Stimulated activated memory B cell treated with anti-CD40 and anti-IgM and Interleukin-4, amounts not matched to agents 10 μg/mL and 1 μg/mL and 100 μg/mL, for 72 hours (primary cell): ENCODE measurements around the gene RAB17.
A peak's percentile ranks its signal among the peaks of the same experiment; 100 is the strongest.

ENCODE experiments used
- ATAC-seq: fragments of 150-1000 bp; cut with Tn5 transposase; 2 replicates; pipeline ENCODE4 v1.10.0; 2021
- H3K27ac Mint-ChIP-seq: one replicate; pipeline ENCODE4 v1.8.0; 2022; ENCODE audit warnings: mild to moderate bottlenecking, mixed read lengths
- H3K27me3 Mint-ChIP-seq: one replicate; pipeline ENCODE4 v1.8.0; 2022; ENCODE audit warnings: mixed read lengths
- H3K36me3 Mint-ChIP-seq: one replicate; pipeline ENCODE4 v1.8.0; 2022; ENCODE audit warnings: mixed read lengths
- H3K4me1 Mint-ChIP-seq: one replicate; pipeline ENCODE4 v1.8.0; 2022; ENCODE audit warnings: mixed read lengths
- H3K4me3 Mint-ChIP-seq: one replicate; pipeline ENCODE4 v1.8.0; 2022; ENCODE audit warnings: mild to moderate bottlenecking, moderate library complexity, mixed read lengths
- H3K9me3 Mint-ChIP-seq: one replicate; pipeline ENCODE4 v1.8.0; 2022; ENCODE audit warnings: mixed read lengths

RAB17 gene

DNA sequence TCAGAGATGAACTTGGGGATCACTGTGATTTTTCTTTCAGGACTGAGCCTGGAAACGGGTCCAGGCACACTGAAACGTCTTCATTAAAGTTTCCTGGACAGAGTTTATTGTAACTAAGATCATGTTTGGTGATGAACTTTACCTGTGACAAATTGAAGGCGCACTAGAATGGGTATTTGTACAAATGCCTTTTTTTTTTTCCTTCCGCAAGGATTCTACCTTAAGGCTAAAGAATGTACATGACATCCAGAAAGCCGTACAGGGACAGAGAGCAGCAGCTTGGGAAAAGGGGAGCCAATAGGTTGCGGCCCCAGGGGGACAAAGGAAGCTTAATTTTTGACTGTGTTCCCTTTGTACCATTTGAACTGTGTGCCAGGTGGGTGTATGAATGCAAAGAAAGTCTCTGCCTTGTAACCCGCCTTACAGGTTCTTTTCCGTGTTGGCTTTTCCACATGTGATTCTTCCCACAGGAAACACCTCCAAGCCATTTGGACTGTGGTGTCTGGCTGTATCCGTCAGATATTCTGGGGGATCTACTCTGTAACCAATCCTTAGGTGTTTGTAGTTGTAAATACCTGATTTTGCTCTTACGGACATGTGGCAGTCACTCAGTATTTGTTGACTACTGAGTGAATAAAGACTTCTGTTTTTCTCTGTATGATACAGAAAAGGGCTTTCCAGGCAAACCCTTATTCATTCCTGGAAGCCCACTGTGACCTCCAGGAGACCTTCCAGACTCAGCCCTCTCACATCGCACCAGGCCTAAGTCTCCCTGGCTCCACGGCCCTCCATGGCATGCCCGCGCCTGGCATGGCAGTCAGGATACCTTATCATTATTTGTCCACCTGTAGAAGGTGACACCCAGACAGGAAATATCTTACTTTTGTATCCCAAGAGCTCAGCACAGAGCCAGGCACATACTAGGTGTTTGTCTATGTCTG lies 38.0 kb upstream of the RAB17 start:
- Mint-ChIP-seq H3K4me1 (peaks cover 31% of the 10 kb centered on the region), H3K36me3 (peaks cover 6% of the 10 kb centered on the region), H3K27ac (no peak overlapping the region), H3K4me3 (peak overlapping the region; percentile 73), H3K27me3 (peaks cover 61% of the 10 kb centered on the region), H3K9me3 (no peaks in the 10 kb centered on the region)
- ATAC-seq = no peak

DNA sequence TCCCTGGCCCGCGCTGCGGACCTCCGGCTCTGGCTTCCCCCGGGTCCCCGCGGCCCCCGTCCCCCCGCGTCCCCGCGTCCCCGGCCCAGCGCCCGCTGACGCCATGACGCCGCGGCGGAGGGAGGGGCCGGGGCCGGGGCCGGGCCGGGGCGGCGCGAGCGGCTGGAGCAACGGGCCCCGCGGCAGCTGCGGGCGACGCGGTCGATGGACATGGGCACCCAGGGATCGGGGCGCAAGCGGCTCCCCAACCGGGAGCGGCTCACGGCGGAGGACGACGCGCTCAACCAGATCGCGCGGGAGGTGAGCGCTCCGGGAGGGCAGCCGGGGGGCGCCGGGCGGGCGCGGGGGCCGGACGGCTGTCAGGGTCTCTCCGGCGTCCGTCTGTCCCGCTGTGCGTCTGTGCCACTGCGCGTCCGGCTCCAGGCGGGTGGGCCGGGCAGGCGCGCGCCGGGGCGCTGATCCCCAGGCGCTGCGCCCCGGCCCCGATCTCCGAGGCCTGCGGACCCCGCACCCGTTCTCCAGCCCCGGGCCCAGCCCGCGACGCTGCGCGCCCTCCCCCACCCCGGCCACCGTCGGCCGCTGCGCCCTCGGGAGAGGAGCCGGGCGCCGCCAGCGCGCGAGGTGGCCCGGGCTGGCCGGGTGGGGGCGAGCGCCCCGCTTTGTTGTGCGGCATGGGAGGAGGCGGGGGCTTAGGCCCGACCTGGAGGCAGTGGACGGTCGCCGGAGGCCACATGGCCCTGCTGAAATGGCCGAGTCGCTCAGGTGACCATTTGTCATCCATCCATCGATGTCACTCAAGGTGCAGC lies 37.1 kb upstream of the RAB17 start, which contains the start of gene LRRFIP1:
Gene LRRFIP1, plus strand, starts transcription at position 147 of the 806 bp plus-strand sequence. Its CDS starts 58 bp downstream, at position 205.
- Mint-ChIP-seq H3K9me3 (no peaks in the 10 kb centered on the region), H3K4me3 (peak within 1 kb of the TSS; percentile 73), H3K27ac (no peak within 1 kb of the TSS), H3K27me3 (peaks cover 56% of the 10 kb centered on the region), H3K36me3 (peaks cover 6% of the 10 kb centered on the region), H3K4me1 (peaks cover 31% of the 10 kb centered on the region)
- peak; percentile 67 for ATAC-seq

DNA sequence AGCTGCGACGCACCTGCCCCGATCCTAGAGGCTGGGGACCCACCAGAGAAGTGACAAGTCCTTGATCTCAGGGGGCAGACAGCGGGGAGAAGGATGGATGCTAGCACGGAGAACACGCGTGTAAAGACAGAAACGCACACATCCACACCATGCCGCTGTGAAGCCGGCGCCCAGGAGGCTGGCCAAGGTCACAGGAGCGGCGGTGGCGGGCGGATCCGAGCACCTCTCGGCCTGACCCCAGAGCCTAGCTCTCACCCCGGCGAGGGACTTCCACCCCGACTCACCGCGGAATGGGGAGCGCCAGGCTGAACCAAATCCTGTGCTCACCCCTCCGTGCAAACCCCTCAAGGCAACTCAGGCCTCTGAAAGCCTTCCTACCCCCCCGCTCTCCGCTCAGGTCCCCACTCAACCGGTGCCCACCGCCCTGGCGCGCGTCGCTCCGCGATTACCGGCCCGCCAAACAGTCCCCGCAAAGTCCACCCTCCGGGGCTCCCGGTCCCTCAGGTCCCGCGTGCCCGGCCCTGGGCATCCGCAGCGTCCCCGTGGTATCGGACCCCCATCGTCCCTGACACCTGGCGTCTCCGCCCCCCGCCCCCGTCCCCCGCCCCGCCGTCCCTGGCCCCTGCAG lies 36.4 kb upstream of the RAB17 start:
- peak; percentile 21 for ATAC-seq
- Mint-ChIP-seq H3K4me3 (peak overlapping the region; percentile 64), H3K27me3 (peaks cover 50% of the 10 kb centered on the region), H3K36me3 (peaks cover 6% of the 10 kb centered on the region), H3K4me1 (peaks cover 31% of the 10 kb centered on the region), H3K27ac (no peak overlapping the region), H3K9me3 (no peaks in the 10 kb centered on the region)

DNA sequence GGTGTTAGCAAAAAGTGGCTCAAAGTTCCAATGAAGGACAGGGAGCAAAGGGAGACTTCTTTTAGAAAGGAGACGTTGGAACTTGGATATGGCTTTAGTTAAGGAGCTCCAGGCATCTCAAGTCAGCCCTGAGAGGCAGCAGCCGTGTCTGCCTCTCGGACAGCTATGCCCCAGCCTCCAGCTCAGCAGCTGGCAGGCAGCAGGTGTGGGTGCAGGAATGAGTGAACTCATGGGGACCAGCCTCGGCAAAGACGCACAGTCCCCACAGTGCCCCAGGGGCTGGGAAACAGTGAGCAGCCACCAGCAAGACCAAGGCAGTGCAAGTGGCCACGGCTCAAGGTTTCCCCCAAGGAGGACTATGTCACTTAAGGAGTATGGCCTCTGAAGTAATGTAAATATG lies 35.2 kb upstream of the RAB17 start:
- peaks cover under 1% of the 10 kb centered on the region for H3K36me3 Mint-ChIP-seq
- H3K9me3 Mint-ChIP-seq = no peaks in the 10 kb centered on the region
- H3K4me3 Mint-ChIP-seq = no peak overlapping the region
- H3K4me1 Mint-ChIP-seq = peaks cover 24% of the 10 kb centered on the region
- ATAC-seq = no peak
- peaks cover 42% of the 10 kb centered on the region for H3K27me3 Mint-ChIP-seq
- H3K27ac Mint-ChIP-seq = no peak overlapping the region

DNA sequence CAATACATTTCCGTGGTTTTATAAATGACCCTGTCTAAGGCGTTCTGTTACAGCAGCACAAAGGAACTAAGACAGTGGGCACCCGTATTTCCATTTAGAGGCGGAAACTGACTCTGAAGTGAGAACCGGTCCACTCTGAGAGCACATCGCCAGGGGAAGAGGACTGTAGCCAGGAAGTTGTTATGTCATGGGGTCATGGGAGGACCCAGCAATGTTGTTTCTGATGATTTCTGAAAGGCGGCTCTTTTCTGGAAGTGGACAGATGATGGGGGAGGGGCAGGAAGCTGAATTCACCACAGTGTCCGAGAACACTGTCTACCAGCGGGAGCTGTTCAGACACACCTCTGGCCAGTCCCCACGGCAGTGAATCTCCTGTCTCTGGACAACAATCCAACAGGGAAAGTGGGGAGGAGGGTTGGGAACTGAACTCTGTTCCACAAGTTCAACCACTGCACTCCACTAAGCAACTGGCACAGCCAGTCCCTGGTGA lies 34.7 kb upstream of the RAB17 start:
- H3K9me3 Mint-ChIP-seq = no peaks in the 10 kb centered on the region
- no peaks in the 10 kb centered on the region for H3K36me3 Mint-ChIP-seq
- H3K4me1 Mint-ChIP-seq = peaks cover 19% of the 10 kb centered on the region
- peaks cover 37% of the 10 kb centered on the region for H3K27me3 Mint-ChIP-seq
- H3K4me3 Mint-ChIP-seq = no peak overlapping the region
- no peak overlapping the region for H3K27ac Mint-ChIP-seq
- ATAC-seq = no peak

DNA sequence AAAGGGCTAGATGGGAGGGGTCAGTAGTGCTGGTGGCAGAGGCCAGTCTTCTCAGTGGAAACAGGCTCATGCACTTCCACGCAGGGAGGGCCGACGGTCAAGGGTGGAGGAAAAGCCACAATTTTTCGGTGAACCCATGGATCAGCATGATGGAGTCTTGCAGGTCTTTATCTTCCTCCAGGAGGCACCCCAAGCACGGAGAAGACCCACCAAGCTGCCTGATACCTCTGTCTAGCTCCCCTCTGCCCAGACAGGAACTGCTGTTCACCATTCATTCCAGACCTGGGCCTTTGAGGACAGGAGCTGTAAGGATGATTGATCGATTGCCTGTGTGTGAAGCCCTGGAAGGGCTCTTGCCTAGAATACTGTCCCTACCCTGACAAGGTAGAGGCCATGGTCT lies 34.0 kb upstream of the RAB17 start:
- H3K27me3 Mint-ChIP-seq = peaks cover 30% of the 10 kb centered on the region
- no peak overlapping the region for H3K27ac Mint-ChIP-seq
- H3K9me3 Mint-ChIP-seq = no peaks in the 10 kb centered on the region
- H3K4me1 Mint-ChIP-seq = peaks cover 12% of the 10 kb centered on the region
- no peaks in the 10 kb centered on the region for H3K36me3 Mint-ChIP-seq
- ATAC-seq = no peak
- no peak overlapping the region for H3K4me3 Mint-ChIP-seq

DNA sequence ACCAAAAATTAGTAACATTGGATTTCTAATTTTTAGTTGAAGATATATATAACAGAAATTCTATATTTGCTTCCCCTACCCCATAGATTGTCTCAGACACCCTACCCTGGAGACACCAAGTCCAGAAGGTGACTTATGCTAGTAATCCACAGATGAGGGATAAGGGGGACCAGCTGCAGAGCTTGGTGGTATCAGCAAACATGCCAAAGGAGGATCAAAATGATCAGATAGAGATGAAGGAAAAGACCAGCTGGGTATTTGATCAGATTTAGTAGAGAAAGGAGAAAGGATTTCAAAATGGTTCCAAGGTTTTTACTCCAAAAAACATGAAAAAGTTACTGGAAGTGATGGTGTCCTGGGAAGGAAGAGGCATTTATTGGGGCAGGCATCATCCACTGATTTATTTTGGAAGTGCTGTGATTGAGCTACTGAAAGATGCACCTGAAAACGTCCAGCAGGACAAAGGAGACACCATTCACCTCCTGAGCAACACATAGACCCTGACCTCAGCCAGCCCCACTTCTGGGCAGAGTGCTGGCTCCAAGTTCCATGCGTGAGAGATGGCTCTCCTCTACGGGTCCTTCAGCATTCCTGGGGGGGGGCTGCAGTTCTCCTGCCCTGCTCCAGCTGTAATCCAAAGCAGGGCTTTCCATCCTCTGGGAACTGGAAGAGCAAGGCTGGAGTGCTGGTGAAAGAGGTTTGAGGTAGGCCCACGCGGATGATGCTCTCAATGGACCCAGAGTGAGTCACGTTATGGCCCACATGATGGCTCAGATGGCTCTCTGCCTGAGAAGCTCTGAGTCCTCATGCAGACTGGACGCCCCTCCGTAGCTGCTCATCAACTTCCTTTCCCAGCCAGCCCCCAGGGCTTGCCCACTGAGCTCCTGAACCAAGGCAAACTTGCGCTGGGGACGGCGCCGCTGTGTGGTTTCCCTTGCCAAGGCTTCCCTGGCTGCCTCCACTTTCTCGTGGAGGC lies 33.2 kb upstream of the RAB17 start:
- Mint-ChIP-seq H3K27me3 (peaks cover 29% of the 10 kb centered on the region), H3K27ac (no peak overlapping the region), H3K36me3 (no peaks in the 10 kb centered on the region), H3K9me3 (no peaks in the 10 kb centered on the region), H3K4me1 (peaks cover 7% of the 10 kb centered on the region), H3K4me3 (no peak overlapping the region)
- ATAC-seq = no peak

DNA sequence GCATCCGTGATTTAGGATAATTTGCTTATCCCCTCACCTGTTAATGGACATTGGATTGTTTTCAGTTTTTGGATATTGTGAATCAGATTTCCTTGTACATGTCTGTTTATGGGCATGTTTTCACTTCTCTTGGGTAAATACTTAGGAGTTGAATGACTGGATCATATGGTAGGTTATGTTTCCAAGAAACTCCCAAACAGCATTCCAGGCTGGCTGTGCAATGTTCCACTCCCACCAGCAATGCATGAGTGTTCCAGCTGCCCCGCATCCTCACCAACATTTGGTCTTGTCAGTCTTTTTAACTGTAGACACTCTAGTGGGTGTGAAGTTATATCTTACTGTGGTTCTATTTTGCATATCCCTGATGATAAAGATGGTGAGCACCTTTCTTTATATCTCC lies 27.9 kb upstream of the RAB17 start:
- H3K36me3 Mint-ChIP-seq = no peaks in the 10 kb centered on the region
- no peak overlapping the region for H3K27ac Mint-ChIP-seq
- no peak overlapping the region for H3K4me3 Mint-ChIP-seq
- ATAC-seq = no peak
- no peaks in the 10 kb centered on the region for H3K9me3 Mint-ChIP-seq
- H3K4me1 Mint-ChIP-seq = peaks cover 19% of the 10 kb centered on the region
- H3K27me3 Mint-ChIP-seq = peaks cover 18% of the 10 kb centered on the region

DNA sequence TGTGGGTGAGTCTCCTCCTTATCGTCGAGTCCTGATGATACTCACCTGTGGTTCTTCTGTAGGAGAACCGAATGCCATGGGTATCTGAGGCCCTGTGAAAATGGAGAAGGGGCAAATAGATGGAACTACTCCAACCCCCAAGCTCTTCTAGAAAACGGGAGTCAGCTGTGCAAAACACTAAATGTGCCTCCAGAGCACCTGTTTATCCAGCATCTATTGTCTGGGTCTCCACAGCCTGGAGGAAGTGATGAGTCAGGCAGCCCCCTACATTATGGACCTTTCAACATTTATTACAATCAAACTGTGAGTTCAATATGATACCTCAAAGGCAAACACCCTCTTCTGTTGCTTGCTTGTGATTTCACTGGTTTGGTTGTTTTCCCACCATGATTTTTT lies 27.1 kb upstream of the RAB17 start:
- Mint-ChIP-seq H3K27ac (no peak overlapping the region), H3K9me3 (no peaks in the 10 kb centered on the region), H3K4me1 (peaks cover 19% of the 10 kb centered on the region), H3K4me3 (no peak overlapping the region), H3K36me3 (no peaks in the 10 kb centered on the region), H3K27me3 (peaks cover 14% of the 10 kb centered on the region)
- no peak for ATAC-seq

DNA sequence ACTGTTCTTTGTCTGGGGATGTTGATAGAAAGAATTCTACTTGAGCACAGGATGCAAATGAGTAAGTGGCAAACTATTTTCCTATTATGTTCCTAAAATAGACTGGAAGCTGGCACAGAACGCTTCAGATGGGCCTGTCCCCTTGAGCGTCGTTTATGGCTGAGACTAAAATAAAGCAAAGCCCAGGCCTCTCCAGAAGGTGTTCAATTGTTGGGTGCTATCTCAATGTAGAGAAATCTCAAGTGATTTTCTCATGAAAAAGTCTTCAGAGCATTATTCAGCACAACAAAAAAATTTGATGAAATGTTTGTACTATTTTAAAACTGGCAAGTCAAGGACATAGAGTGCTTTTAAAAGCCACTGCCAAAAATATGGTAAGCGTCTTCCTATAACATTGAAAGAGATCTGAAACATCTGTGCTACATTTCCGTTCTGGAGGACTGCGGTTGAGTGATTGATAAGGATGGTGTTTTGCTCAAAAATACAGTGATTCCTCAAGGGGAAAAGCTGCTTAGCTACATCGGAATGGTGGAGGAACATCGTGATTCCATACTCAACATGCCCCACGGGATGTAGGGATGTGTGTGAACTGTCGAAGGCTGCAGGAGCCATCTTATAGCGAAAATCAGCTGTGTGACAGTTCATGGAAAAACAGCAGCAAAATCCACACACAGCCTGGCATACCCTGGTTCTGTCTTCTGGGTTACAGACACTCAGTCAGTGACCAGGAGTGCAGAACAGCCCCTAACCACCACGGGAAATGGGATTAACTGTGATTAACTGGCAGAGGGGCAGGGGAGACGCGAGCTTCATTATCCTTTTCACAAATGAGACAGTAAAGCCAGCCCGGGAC lies 26.4 kb upstream of the RAB17 start:
- H3K36me3 Mint-ChIP-seq = no peaks in the 10 kb centered on the region
- no peak overlapping the region for H3K27ac Mint-ChIP-seq
- no peak for ATAC-seq
- H3K4me3 Mint-ChIP-seq = no peak overlapping the region
- peaks cover 19% of the 10 kb centered on the region for H3K4me1 Mint-ChIP-seq
- H3K9me3 Mint-ChIP-seq = no peaks in the 10 kb centered on the region
- peaks cover 14% of the 10 kb centered on the region for H3K27me3 Mint-ChIP-seq

DNA sequence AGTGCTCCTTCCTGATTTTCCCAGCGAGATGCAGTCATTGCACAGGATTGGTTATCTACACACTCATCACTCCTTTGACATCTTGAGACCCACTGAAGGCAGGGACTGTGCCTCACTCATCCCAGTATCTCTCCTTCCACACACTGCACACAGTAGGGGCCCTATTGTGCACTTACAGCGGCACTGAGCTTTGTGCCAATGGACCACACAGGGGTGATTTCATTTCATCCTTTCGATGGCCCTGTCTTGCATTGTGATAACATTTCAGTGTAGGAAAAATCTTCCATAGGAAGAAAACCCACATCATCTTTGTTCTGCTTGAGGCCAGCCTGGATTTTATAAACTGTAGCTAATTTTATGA lies 25.8 kb upstream of the RAB17 start:
- H3K27me3 Mint-ChIP-seq = peaks cover 14% of the 10 kb centered on the region
- ATAC-seq = no peak
- H3K27ac Mint-ChIP-seq = no peak overlapping the region
- no peaks in the 10 kb centered on the region for H3K9me3 Mint-ChIP-seq
- no peak overlapping the region for H3K4me3 Mint-ChIP-seq
- no peaks in the 10 kb centered on the region for H3K36me3 Mint-ChIP-seq
- peaks cover 19% of the 10 kb centered on the region for H3K4me1 Mint-ChIP-seq

DNA sequence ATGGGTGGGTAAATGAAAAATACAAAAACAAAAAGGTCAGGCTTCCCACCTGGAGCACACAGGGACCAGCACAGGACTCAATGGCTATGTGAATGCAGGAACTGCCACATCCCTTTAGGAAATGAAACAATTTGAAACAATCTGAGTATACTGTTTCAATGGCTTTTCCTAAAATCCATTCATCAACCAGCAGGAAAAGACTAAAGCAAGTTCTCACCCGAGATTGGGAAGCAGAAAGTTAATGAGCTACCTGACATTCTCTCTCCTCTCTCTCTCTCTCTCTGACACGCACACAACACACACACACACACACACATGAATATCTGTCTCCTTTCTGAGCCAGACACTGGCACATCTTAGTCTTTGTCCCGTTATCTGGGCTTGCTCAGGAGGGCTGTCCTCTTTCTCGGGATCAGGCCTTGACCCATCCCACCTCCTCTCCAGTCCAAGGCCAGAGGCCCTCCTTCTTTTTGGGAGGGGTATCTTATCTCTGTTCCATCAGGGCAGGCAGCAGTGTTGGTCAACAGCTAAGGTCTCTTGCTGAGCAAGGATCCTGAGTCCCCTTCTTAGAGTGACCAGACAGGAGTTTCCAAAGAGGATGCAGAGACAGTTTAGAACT lies 25.2 kb upstream of the RAB17 start:
- Mint-ChIP-seq H3K4me1 (peaks cover 19% of the 10 kb centered on the region), H3K27me3 (peaks cover 14% of the 10 kb centered on the region), H3K9me3 (no peaks in the 10 kb centered on the region), H3K4me3 (no peak overlapping the region), H3K36me3 (no peaks in the 10 kb centered on the region), H3K27ac (no peak overlapping the region)
- peak; percentile 20 for ATAC-seq

DNA sequence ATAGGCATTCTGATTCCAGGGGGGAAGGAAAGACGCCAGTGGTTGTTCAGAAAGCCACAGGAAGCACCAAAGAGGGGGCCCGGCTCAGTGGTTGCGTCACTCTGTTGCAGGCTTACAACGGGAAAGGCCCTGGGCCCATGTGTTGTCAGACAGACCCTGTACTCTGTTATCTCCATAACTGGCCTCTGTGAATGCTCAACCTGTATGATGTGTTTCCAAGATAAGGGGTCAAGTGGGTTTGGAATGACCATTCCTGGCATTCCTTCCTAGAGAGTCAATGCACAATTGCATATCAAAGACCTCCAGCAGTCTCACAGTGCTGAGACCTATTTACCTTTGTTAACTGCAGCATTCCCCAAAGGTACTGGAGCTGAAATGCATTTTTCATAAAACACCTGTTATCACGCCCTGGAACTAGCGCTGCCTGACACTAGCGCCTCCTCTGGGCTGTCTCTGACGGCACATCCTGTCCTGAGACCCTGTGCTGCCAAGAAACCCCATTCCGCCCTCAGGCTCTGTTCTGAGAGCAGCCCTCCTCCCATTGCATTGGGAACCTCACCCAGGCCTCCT lies 23.7 kb upstream of the RAB17 start:
- H3K27ac Mint-ChIP-seq = no peak overlapping the region
- H3K36me3 Mint-ChIP-seq = no peaks in the 10 kb centered on the region
- H3K9me3 Mint-ChIP-seq = no peaks in the 10 kb centered on the region
- no peak for ATAC-seq
- H3K4me1 Mint-ChIP-seq = peaks cover 19% of the 10 kb centered on the region
- H3K27me3 Mint-ChIP-seq = peaks cover 28% of the 10 kb centered on the region
- H3K4me3 Mint-ChIP-seq = no peak overlapping the region
